GM19193 (cell line): ENCODE results near the gene SLC24A3.

Experiments
- POLR2A ChIP-seq: IDR thresholded peaks from 4 replicates; pipeline ENCODE4 v1.6.1; 2011; ENCODE audit not compliant: insufficient read depth, insufficient read length; ENCODE audit errors: extremely low read depth

SLC24A3 gene

GRCh38 chr20:19423900-19424620 lies 211.6 kb downstream of the SLC24A3 start:
- TF ChIP-seq POLR2A = no peak

- no peak for TF ChIP-seq POLR2A
Measured at GRCh38 chr20:19426356-19426755, 213.9 kb downstream of the SLC24A3 start.

- no peak for TF ChIP-seq POLR2A
Measured at GRCh38 chr20:19427480-19427879, 215.0 kb downstream of the SLC24A3 start.

GRCh38 chr20:19427913-19428312 lies 215.5 kb downstream of the SLC24A3 start:
- TF ChIP-seq POLR2A = no peak

GRCh38 chr20:19428324-19428723 lies 215.9 kb downstream of the SLC24A3 start:
- TF ChIP-seq POLR2A = no peak

- no peak for TF ChIP-seq POLR2A
Measured at GRCh38 chr20:19429538-19429937, 217.1 kb downstream of the SLC24A3 start.

- TF ChIP-seq POLR2A = no peak
Measured at GRCh38 chr20:19430641-19431315, 218.3 kb downstream of the SLC24A3 start.

- TF ChIP-seq POLR2A = no peak
Measured at GRCh38 chr20:19431316-19431700, 218.9 kb downstream of the SLC24A3 start.

GRCh38 chr20:19431906-19432305 lies 219.5 kb downstream of the SLC24A3 start:
- no peak for TF ChIP-seq POLR2A

GRCh38 chr20:19433371-19434350 lies 221.2 kb downstream of the SLC24A3 start:
- TF ChIP-seq POLR2A = no peak

GRCh38 chr20:19435316-19435715 lies 222.9 kb downstream of the SLC24A3 start:
- no peak for TF ChIP-seq POLR2A

GRCh38 chr20:19435821-19436220 lies 223.4 kb downstream of the SLC24A3 start:
- no peak for TF ChIP-seq POLR2A

- no peak for TF ChIP-seq POLR2A
Measured at GRCh38 chr20:19438488-19438887, 226.0 kb downstream of the SLC24A3 start.

GRCh38 chr20:19440660-19441527 lies 228.5 kb downstream of the SLC24A3 start:
- no peak for TF ChIP-seq POLR2A

GRCh38 chr20:19446246-19446645 lies 233.8 kb downstream of the SLC24A3 start:
- TF ChIP-seq POLR2A = no peak

GRCh38 chr20:19448632-19449031 lies 236.2 kb downstream of the SLC24A3 start:
- TF ChIP-seq POLR2A = no peak
